ENCODE data around the gene CSF2RB.

DNA sequence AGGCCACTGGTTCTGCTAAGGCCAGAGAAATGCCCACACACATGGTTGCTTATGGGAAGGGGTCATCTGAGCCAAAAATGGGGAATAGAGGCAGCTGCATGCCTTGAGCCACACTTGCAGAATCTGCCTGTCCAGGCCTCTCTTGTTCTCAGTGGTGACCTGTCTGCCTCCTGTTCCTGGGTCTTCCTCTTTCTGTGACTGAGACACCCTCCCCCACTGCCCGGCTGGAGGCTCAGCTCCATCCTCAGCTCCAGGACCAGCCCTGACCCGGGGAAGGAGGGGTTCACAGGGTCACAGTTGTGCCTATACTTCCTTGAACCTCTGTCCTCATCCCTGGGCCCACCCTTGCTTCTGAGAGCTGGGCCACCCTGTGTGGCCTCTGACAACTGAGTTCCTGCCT is 52.3 kb downstream of the CSF2RB start:
- TF ChIP-seq CTCF (IDR thresholded peaks at IDR 0.05 in 2 of 3, conservative IDR thresholded peaks at IDR 0.05 in 1 of 3; ENCODE audit: control insufficient read depth in 2 of 3, extremely low read depth in 1 of 3, insufficient read depth in 1 of 3, low read depth in 3 of 3, low read length in 3 of 3) (no peak), EZH2 (IDR thresholded peaks at IDR 0.05; ENCODE audit: borderline replicate concordance, control insufficient read depth, low read depth, low read length) (no peak), POLR2AphosphoS5 (IDR thresholded peaks at IDR 0.05; ENCODE audit: low read length) (no peak), POLR2A (IDR thresholded peaks at IDR 0.05; ENCODE audit: low read depth, low read length) (no peak), LARP7 (IDR thresholded peaks at IDR 0.05) (no peak), YY1 (IDR thresholded peaks at IDR 0.05; ENCODE audit: low read depth, low read length) (no peak)
- TF ChIP-seq, protein P1, sequence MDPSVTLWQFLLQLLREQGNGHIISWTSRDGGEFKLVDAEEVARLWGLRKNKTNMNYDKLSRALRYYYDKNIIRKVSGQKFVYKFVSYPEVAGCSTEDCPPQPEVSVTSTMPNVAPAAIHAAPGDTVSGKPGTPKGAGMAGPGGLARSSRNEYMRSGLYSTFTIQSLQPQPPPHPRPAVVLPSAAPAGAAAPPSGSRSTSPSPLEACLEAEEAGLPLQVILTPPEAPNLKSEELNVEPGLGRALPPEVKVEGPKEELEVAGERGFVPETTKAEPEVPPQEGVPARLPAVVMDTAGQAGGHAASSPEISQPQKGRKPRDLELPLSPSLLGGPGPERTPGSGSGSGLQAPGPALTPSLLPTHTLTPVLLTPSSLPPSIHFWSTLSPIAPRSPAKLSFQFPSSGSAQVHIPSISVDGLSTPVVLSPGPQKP (IDR thresholded peaks at IDR 0.05; ENCODE audit: low read depth, low read length): no peak
- TF ChIP-seq, protein P2, sequence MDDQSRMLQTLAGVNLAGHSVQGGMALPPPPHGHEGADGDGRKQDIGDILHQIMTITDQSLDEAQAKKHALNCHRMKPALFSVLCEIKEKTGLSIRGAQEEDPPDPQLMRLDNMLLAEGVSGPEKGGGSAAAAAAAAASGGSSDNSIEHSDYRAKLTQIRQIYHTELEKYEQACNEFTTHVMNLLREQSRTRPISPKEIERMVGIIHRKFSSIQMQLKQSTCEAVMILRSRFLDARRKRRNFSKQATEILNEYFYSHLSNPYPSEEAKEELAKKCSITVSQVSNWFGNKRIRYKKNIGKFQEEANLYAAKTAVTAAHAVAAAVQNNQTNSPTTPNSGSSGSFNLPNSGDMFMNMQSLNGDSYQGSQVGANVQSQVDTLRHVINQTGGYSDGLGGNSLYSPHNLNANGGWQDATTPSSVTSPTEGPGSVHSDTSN (IDR thresholded peaks at IDR 0.05; ENCODE audit: insufficient replicate concordance, low read depth, low read length): no peak
- TF ChIP-seq, protein P3, sequence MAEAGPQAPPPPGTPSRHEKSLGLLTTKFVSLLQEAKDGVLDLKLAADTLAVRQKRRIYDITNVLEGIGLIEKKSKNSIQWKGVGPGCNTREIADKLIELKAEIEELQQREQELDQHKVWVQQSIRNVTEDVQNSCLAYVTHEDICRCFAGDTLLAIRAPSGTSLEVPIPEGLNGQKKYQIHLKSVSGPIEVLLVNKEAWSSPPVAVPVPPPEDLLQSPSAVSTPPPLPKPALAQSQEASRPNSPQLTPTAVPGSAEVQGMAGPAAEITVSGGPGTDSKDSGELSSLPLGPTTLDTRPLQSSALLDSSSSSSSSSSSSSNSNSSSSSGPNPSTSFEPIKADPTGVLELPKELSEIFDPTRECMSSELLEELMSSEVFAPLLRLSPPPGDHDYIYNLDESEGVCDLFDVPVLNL (IDR thresholded peaks at IDR 0.05; ENCODE audit: low read depth, low read length): no peak

Data from GM12878 (cell line).